ENCODE results near the gene CERK. TPM values are rescaled to one million over a fixed set of nuclear protein-coding genes. Genes with fewer than 3 reads are reported as not detected.

Gene CERK
- total RNA-seq, 1 donor from 2014 or later: 29.5 TPM

DNA sequence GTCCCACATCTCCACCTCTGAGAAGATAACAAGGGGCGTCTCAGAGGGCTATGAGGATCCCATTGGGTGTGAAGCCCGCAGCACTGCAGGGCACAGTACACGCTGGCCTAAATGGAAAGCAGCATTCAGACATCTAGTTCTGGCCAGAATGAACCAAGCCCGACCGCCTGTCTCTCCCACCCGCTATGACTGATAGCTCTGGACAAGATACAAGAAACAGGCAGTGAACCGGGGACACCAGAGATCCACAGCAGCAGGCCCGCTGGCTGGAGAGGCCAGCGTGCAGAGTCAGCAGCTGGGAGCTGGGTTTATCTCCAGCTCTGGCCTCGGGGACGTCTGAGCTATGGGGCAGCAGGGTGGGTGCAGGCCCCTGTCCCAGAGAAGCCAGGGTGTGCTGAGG lies 9.6 kb downstream of the CERK start:
- FAIRE-seq (no peak), DNase-seq (ENCODE audit: low read depth) (no peak)
- TF ChIP-seq, protein P1, sequence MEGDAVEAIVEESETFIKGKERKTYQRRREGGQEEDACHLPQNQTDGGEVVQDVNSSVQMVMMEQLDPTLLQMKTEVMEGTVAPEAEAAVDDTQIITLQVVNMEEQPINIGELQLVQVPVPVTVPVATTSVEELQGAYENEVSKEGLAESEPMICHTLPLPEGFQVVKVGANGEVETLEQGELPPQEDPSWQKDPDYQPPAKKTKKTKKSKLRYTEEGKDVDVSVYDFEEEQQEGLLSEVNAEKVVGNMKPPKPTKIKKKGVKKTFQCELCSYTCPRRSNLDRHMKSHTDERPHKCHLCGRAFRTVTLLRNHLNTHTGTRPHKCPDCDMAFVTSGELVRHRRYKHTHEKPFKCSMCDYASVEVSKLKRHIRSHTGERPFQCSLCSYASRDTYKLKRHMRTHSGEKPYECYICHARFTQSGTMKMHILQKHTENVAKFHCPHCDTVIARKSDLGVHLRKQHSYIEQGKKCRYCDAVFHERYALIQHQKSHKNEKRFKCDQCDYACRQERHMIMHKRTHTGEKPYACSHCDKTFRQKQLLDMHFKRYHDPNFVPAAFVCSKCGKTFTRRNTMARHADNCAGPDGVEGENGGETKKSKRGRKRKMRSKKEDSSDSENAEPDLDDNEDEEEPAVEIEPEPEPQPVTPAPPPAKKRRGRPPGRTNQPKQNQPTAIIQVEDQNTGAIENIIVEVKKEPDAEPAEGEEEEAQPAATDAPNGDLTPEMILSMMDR (IDR thresholded peaks at IDR 0.05; ENCODE audit: insufficient read depth, low read length, severe bottlenecking): no peak
- H3K36me3 ChIP-seq (ENCODE audit: control insufficient read depth, insufficient read depth, low read length): peaks cover 1% of the 10 kb centered on the region
- H3K4me3 ChIP-seq (ENCODE audit: low read depth, low read length): no peak overlapping the region
- no peaks in the 10 kb centered on the region for H3K27me3 ChIP-seq (ENCODE audit: control insufficient read depth, insufficient read depth, low read length)

DNA sequence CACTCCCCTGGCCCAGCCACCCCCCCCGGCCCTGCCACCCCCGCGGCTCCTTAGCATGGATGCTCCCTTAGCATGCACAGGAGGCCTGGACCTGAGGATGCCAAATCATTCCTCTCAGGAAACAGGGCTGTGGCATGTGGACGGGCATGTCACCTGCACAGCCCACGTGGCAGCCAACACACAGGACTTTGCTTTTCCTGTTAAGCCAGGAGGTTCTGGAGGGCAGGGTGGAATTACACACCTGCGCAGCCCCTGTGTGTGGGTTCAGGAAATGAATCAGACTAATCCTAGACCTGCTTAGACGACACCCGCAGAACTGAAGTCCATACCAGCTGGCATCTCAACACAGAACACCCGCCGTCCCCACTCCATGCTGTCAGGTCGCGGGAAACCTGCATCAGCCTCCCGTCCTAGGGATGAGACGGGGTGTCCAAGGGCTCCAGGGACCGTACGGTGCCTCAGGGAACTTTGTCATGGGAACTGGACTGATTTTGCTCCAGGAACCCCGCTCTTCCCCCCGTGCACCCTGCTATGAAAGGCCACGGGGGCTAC lies 10.2 kb downstream of the CERK start:
- H3K36me3 ChIP-seq (ENCODE audit: control insufficient read depth, insufficient read depth, low read length): peaks cover 1% of the 10 kb centered on the region
- FAIRE-seq: no peak
- TF ChIP-seq, protein P1 (IDR thresholded peaks at IDR 0.05; ENCODE audit: insufficient read depth, low read length, severe bottlenecking): no peak

GRCh38 chr22:46726986-46727317 lies 11.1 kb downstream of the CERK start:
- Histone ChIP-seq H3K36me3 (ENCODE audit: control insufficient read depth, insufficient read depth, low read length) (peaks cover 1% of the 10 kb centered on the region), H3K4me3 (ENCODE audit: low read depth, low read length) (no peak overlapping the region), H3K27me3 (ENCODE audit: control insufficient read depth, insufficient read depth, low read length) (no peaks in the 10 kb centered on the region)
- FAIRE-seq (no peak), DNase-seq (ENCODE audit: low read depth) (no peak)
- TF ChIP-seq, protein P1 (IDR thresholded peaks at IDR 0.05; ENCODE audit: insufficient read depth, low read length, severe bottlenecking): no peak

More for the DNA sequence above, 10.2 kb downstream of the CERK start:
- DNase-seq (ENCODE audit: low read depth): peak; percentile 19
- Histone ChIP-seq H3K4me3 (ENCODE audit: low read depth, low read length) (no peak overlapping the region), H3K27me3 (ENCODE audit: control insufficient read depth, insufficient read depth, low read length) (no peaks in the 10 kb centered on the region)

- Histone ChIP-seq H3K4me3 (ENCODE audit: low read depth, low read length) (no peak overlapping the region), H3K27me3 (ENCODE audit: control insufficient read depth, insufficient read depth, low read length) (no peaks in the 10 kb centered on the region), H3K36me3 (ENCODE audit: control insufficient read depth, insufficient read depth, low read length) (peaks cover 1% of the 10 kb centered on the region)
- FAIRE-seq (no peak), DNase-seq (ENCODE audit: low read depth) (no peak)
- TF ChIP-seq, protein P1 (IDR thresholded peaks at IDR 0.05; ENCODE audit: insufficient read depth, low read length, severe bottlenecking): no peak
These were observed 11.7 kb downstream of the CERK start for GRCh38 chr22:46726066-46726985.

DNA sequence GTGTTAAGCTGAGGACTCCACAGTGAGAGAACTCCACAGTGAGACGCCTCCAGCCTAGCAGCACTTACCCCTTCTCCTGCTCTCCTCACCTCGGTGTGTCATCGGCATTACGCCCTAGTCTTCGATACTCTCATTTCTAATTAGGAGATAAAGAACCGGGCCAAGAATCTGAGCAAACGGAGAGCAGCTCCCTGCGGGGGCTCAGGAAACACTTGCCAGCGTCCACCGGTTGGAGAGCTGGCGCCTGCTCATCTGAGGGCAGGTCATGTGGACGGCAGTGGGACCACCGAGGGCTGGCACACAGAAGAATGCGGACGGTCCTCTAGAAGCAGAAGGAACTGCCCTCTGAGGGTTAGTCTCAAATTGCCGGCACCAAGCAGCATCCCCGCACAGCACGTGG lies 13.0 kb downstream of the CERK start:
- Histone ChIP-seq H3K4me3 (ENCODE audit: low read depth, low read length) (no peak overlapping the region), H3K36me3 (ENCODE audit: control insufficient read depth, insufficient read depth, low read length) (peaks cover 1% of the 10 kb centered on the region), H3K27me3 (ENCODE audit: control insufficient read depth, insufficient read depth, low read length) (no peaks in the 10 kb centered on the region)
- no peak for DNase-seq (ENCODE audit: low read depth)
- TF ChIP-seq, protein P1 (IDR thresholded peaks at IDR 0.05; ENCODE audit: insufficient read depth, low read length, severe bottlenecking): no peak
- no peak for FAIRE-seq
